Measurements from ENCODE around the gene DNAL4.

- TF ChIP-seq IRF3 (IDR thresholded peaks at IDR 0.05) (no peak), SREBF1 (IDR thresholded peaks at IDR 0.05; ENCODE audit: low read length) (no peak), BRCA1 (IDR thresholded peaks at IDR 0.05; ENCODE audit: low read depth, low read length) (no peak), ZBTB40 (IDR thresholded peaks at IDR 0.05; ENCODE audit: borderline replicate concordance) (no peak), E2F4 (IDR thresholded peaks at IDR 0.05; ENCODE audit: low read depth, low read length) (no peak), CTCF (IDR thresholded peaks at IDR 0.05 in 2 of 3, conservative IDR thresholded peaks at IDR 0.05 in 1 of 3; ENCODE audit: control insufficient read depth in 2 of 3, extremely low read depth in 1 of 3, insufficient read depth in 1 of 3, low read depth in 3 of 3, low read length in 3 of 3) (no peak), HDAC6 (IDR thresholded peaks at IDR 0.05; ENCODE audit: unreplicated experiment) (no peak), ZNF217 (IDR thresholded peaks at IDR 0.05) (no peak)
Observed at GRCh38 chr22:38767313-38767712, 26.6 kb downstream of the DNAL4 start.
